Left hindlimb (tissue), 1 donor: Measurements from ENCODE around the gene EMID1.

ENCODE experiments used
- DNase-seq: peaks from one replicate; pipeline ENCODE4 v3.0.0-alpha.2; 2018

EMID1 gene

GRCh38 chr22:29298641-29299040, 92.9 kb downstream of the EMID1 start:
- no peak for DNase-seq

DNA sequence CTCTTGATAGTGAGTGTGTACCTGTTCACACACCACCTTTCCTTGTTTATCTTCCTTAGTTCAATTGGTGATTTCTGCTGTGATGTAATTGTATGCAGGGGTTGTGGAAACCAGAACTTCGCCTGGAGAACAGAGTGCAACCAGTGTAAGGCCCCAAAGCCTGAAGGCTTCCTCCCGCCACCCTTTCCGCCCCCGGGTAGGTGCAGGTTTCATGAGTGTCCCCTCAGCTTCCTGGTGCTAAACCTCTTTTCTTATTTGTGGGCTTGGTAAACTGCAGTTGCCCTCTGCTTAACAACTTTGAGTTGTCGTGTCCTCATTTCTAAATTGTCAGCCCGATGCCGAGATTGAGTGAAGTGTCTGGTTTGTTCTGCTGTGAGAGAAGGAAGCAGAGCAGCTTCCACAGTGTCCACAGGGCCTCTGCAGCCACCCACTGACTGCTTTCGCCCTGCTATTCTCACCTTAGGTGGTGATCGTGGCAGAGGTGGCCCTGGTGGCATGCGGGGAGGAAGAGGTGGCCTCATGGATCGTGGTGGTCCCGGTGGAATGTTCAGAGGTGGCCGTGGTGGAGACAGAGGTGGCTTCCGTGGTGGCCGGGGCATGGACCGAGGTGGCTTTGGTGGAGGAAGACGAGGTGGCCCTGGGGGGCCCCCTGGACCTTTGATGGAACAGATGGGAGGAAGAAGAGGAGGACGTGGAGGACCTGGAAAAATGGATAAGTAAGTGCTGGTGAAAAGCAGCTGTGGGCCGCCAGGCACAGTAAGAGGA, 93.6 kb downstream of the EMID1 start:
- DNase-seq, result no peak

- no peak for DNase-seq
Measured at GRCh38 chr22:29300467-29300806, 94.7 kb downstream of the EMID1 start.

- no peak for DNase-seq
Measured at GRCh38 chr22:29300807-29301601, 95.3 kb downstream of the EMID1 start.

DNA sequence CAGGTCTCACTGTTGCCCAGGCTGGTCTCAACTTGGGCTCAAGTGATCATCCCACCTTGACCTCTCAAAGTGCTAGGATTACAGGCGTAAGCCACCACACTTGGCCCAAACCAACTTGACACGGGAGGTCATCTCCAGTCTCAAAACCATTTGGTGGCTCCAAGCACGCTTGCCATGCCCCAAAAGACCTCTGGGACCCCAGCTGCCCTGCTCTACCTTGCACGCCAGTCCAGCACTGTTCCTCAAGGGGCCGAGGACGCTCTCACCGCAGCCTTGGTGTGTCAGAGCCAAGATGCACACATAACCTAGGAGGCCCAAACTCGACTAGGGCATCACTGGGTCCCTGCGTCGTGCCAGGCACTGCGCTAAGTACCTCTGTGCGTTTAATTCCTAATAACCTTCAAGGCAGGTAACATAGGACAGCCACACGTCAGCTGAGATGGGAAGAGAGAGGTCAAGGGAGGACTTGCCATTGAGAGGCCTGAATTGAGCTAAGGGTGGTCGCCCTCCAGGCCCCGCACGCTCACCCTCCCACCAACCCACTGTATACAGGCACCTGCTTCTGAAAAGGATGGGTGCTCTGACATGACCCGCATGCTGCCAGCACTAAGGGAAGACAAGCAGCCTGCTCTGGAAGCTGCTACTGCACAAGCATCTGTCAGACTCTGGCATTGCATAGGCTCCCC, 96.2 kb downstream of the EMID1 start:
- DNase-seq, result no peak

GRCh38 chr22:29302402-29302680, 96.6 kb downstream of the EMID1 start:
- no peak for DNase-seq

GRCh38 chr22:29302681-29303465, 97.2 kb downstream of the EMID1 start:
- DNase-seq, result no peak

DNA sequence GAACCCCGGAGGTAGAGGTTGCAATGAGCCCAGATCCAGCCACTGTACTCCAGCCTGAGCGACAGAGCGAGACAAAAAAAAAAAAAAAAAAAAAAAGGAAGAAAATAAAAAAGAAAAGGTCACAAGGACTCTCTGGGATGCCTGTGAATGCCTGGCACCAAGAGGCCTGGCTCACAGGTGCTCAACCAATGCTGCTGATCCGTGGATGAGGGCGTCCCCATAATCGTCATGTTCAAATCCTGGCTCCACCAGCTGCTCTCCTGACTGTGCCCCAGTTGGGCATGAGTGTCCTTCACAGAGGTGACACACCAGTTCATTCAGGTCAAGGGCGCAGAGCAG, 100.1 kb downstream of the EMID1 start:
- no peak for DNase-seq

- DNase-seq, result peak; percentile 90
Measured at GRCh38 chr22:29306175-29306834, 100.6 kb downstream of the EMID1 start, which contains the start of gene GAS2L1. GAS2L1 (plus strand) TSS chr22:29306650; CDS start chr22:29308106, 1,456 bp downstream.

- peak; percentile 87 for DNase-seq
Measured at GRCh38 chr22:29306835-29307595, 101.3 kb downstream of the EMID1 start.

DNA sequence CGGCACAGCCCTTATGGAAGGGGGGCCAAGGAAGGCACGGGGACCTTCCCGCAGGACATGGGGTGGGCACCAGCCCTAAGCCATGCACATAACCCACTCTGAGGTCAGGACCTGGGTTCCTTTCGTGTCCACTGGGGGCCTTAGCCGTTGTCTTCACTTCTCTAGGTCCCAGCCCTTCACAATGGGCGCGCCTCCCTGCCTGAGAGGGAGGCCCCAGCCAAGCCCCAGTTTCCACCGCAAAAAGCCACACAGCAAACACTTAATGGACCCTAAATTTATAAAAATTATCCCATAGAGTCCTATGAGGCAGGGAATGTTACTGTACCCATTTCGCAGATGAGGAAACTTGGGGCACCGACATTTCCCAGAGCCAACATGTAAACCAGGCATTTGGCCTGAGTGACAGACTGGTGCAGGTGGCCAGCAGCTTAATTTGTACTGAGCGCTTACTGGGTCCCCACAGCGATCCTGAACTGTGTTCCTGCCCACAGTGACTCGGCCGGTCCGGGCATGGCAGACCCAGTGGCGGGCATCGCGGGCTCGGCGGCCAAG, 102.0 kb downstream of the EMID1 start:
- no peak for DNase-seq

- DNase-seq, result no peak
Measured at GRCh38 chr22:29308148-29308790, 102.6 kb downstream of the EMID1 start.

DNA sequence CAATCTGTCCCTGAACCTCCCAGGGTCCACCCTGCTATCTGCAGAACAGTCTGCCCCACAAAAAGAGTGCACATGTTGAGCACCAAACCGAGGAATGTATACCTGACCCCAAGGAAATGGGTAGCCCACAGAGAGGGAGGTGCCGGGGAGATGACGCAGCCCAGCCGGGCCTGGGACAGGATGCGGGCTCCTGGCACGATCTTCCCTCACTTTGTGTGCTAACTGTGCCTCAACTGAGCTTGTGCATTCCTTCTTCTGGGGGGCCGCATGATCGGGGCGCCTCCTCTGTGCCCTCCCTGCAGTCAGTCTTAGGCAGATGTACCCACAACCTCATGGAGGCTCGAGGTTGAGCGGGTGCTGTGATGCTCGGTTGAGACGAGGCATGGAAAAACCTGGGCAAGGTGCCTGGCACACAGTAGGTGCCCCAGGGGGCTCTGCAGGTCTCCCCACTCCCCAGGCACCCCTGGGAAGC, 103.1 kb downstream of the EMID1 start:
- DNase-seq, result no peak
